Esophagus muscularis mucosa (tissue), 4 donors: ENCODE measurements around the gene DDR1. TPM values are rescaled to one million over a fixed set of nuclear protein-coding genes. Genes with fewer than 3 reads are reported as not detected.
"Not testable (repeated sequence)": the region's sequence is repeated elsewhere in the genome, so short reads cannot be mapped to it uniquely, and the experiment has no call there.

Experiments used
- DNase-seq: peaks from one replicate; pipeline ENCODE4 v3.0.0-alpha.2; 2017; ENCODE audit errors: extremely low spot score
- H3K27ac ChIP-seq, 4 donors: fragments of 200-600 bp; sonication (generic); replicated peaks in 1 of 4; 1 replicate in 3 of 4; 2 replicates in 1 of 4; pipeline ENCODE4 v1.5.1; 2016 to 2019; ENCODE audit warnings: mild to moderate bottlenecking in 1 of 4
- H3K27me3 ChIP-seq, 4 donors: fragments of 200-600 bp; sonication (generic); one replicate each; pipeline versions ENCODE4 v1.5.1 to v1.6.0; 2016 to 2019
- H3K36me3 ChIP-seq, 4 donors: fragments of 200-600 bp; sonication (generic); one replicate each; pipeline ENCODE4 v1.5.1; 2016 to 2019
- H3K4me1 ChIP-seq, 4 donors: fragments of 200-600 bp; sonication (generic); one replicate each; pipeline ENCODE4 v1.5.1; 2016 to 2019
- H3K4me3 ChIP-seq, 4 donors: fragments of 200-600 bp; sonication (generic); 1 replicate in 2 of 4; 2 replicates in 2 of 4; pipeline ENCODE4 v1.5.1; 2016 to 2019; ENCODE audit warnings: mild to moderate bottlenecking in 4 of 4, moderate library complexity in 1 of 4
- H3K9me3 ChIP-seq, 4 donors: fragments of 200-600 bp; sonication (generic); 1 replicate in 3 of 4; 2 replicates in 1 of 4; pipeline ENCODE4 v1.5.1; 2016 to 2019
- EP300 ChIP-seq: sonication (generic); formaldehyde crosslinking; IDR thresholded peaks from one replicate; pipeline ENCODE4 v1.6.1; 2017; ENCODE audit warnings: antibody characterized with exemption
- POLR2A ChIP-seq: fragments of 450-650 bp; IDR thresholded peaks from one replicate; pipeline ENCODE4 v1.6.1; 2017; ENCODE audit warnings: antibody characterized with exemption, moderate library complexity, mild to moderate bottlenecking, low read depth
- POLR2AphosphoS5 ChIP-seq, 2 donors: sonication (generic); formaldehyde crosslinking; IDR thresholded peaks; one replicate each; pipeline ENCODE4 v1.6.1; 2017; ENCODE audit warnings: antibody characterized with exemption in 2 of 2
- WGBS: methylation state at CpG from one replicate; pipeline ENCODE4 v1.1.5; 2018; 5-methylcytosine and 5-hydroxymethylcytosine counted together
- intact Hi-C: fragments of 100-400 bp; cut with DNase I; formaldehyde crosslinking; loops from one replicate; pipeline ENCODE4 v1.15.1; 2023
- total RNA-seq, 4 donors: library from RNA; depleted of rRNA; stranded (reverse); fragments of >200 nt; gene quantifications; one replicate each; pipeline versions ENCODE4 v1.1.0 to v1.2.1, GENCODE V29; 2016
- TF ChIP-seq, protein P1 (sequence below), 3 experiments: fragments of 200-600 bp in 2 of 3; fragments of 450-650 bp in 1 of 3; sonication (generic) in 2 of 3; IDR thresholded peaks; one replicate each; pipeline ENCODE4 v1.5.1; 2017 to 2019; ENCODE audit warnings: antibody characterized with exemption in 3 of 3, mild to moderate bottlenecking in 2 of 3, moderate library complexity in 1 of 3

DDR1 gene
- total RNA-seq, 4 donors from 2014 or later, result 10.4 to 37.9 (median 23.3) TPM

DNA sequence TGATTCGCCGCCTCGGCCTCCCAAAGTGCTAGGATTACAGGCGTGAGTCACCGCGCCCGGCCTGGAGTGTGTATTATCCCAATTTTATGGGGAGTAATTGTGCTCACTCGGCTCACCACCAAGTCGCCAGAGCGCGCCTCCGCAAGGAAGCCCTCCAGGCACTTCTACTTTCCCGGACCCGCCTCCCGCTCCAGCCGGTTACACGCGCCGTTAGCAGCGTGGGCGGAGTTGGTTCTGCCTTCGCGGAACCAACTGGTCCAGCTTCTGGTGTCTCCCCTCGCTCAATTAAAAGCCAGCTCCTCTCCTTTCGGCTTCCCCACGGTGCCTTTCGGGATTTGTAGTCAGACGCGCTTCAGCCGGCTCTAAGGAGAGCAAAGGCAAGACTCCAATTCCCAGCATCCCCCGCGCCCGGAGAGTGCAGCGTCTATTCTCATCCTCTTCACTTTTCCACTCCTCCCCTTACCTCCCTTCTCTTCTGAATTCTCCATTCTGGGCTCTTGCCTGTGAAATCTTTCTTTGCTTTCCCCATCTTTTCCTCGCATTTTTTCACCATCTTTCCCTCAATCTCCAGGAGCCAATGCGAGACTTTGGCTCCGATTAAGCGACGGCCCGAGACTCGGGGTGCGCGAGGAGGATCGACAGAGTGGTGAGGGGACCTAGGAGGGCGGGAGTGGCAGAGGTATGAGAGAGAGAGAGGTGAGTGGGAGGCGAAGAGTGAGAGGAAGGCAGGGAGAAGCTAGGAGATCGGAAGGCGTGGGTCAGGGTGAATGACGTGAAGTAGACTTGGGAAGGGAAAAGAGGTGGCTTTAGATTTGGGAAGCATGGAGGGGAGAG lies 23.7 kb downstream of the DDR1 start, which contains the start of gene GTF2H4:
Gene GTF2H4 (plus strand): TSS at position 450 of the 834 bp plus-strand sequence.
- Histone ChIP-seq H3K27me3 (no peaks in the 10 kb centered on the region), H3K36me3 (peaks cover 9 to 36% (median 32%) of the 10 kb centered on the region in 4 donors), H3K4me3 (peak within 1 kb of the TSS; percentile 65 to 82 (median 76)), H3K27ac (peak within 1 kb of the TSS; percentile 60 to 70 (median 64)), H3K9me3 (no peaks in the 10 kb centered on the region), H3K4me1 (peaks cover 7 to 19% (median 16%) of the 10 kb centered on the region in 4 donors)
- intact Hi-C loops, result no loop called here
- WGBS, result under 1% methylated on average over 43 of the region's 49 CpGs
- TF ChIP-seq EP300 (peak; percentile 3), POLR2AphosphoS5 (IDR thresholded peaks at IDR 0.05) (peak in 1 of 2 donors; percentile 84), POLR2A (no peak)
- TF ChIP-seq, protein P1, sequence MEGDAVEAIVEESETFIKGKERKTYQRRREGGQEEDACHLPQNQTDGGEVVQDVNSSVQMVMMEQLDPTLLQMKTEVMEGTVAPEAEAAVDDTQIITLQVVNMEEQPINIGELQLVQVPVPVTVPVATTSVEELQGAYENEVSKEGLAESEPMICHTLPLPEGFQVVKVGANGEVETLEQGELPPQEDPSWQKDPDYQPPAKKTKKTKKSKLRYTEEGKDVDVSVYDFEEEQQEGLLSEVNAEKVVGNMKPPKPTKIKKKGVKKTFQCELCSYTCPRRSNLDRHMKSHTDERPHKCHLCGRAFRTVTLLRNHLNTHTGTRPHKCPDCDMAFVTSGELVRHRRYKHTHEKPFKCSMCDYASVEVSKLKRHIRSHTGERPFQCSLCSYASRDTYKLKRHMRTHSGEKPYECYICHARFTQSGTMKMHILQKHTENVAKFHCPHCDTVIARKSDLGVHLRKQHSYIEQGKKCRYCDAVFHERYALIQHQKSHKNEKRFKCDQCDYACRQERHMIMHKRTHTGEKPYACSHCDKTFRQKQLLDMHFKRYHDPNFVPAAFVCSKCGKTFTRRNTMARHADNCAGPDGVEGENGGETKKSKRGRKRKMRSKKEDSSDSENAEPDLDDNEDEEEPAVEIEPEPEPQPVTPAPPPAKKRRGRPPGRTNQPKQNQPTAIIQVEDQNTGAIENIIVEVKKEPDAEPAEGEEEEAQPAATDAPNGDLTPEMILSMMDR (IDR thresholded peaks at IDR 0.05), result peak in 1 of 3 experiments; percentile 46
- DNase-seq, result peak; percentile 99

DNA sequence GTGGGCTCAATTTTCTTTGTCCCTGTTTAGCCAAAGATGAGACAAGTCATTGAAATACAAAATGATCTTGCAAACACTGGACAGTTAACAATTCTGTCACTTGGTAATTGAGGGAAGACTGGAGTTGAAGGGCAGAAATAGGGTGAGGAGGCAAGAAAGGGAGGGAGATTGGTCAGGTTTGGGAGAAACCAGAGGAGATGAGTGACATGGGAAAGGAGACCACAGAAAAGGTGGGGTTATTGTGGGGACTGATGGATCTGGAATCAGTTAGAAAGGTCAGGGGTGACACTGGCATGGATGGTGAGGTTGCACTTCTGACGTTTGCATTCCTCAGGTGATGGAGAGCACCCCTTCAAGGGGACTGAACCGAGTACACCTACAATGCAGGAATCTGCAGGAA lies 24.4 kb downstream of the DDR1 start:
- WGBS, result 21% methylated on average over 2 of the region's 2 CpGs
- TF ChIP-seq POLR2A (no peak), EP300 (no peak), POLR2AphosphoS5 (IDR thresholded peaks at IDR 0.05) (no peak)
- TF ChIP-seq, protein P1 (IDR thresholded peaks at IDR 0.05), result no peak
- H3K4me1 ChIP-seq, result peaks cover 12 to 27% (median 23%) of the 10 kb centered on the region in 4 donors
- peak overlapping the region; percentile 65 to 82 (median 76) for H3K4me3 ChIP-seq
- no peak for DNase-seq
- intact Hi-C loops, result no loop called here
- H3K27ac ChIP-seq, result peak overlapping the region in 2 of 4 donors; percentile 62 to 67
- no peaks in the 10 kb centered on the region for H3K27me3 ChIP-seq
- no peaks in the 10 kb centered on the region for H3K9me3 ChIP-seq
- peaks cover 9 to 36% (median 34%) of the 10 kb centered on the region in 4 donors for H3K36me3 ChIP-seq

DNA sequence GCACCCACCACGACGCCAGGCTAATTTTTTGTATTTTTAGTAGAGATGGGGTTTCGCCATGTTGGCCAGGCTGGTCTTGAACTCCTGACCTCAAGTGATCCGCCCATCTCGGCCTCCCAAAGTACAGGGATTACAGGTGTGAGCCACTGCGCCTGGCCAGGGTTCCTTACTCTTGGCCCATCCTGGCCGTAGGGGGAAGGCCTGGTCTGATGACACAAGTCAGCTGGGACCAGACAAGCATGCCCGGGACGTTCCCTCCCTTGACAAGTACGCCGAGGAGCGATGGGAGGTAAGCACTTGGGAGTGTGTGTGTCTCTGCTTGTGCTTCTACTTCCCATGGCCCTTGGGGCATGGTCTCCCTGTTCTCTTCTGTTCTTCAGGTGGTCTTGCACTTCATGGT lies 26.2 kb downstream of the DDR1 start:
- intact Hi-C loops, result loop anchor here (5.0 kb wide), 1 partner anchor 177 kb away; no protein-coding TSS in a partner anchor
- not testable (repeated sequence) for H3K27me3 ChIP-seq, H3K4me3 ChIP-seq, DNase-seq, H3K27ac ChIP-seq, H3K9me3 ChIP-seq
- peaks cover 9 to 36% (median 34%) of the 10 kb centered on the region in 4 donors for H3K36me3 ChIP-seq
- peaks cover 23 to 41% (median 36%) of the 10 kb centered on the region in 4 donors for H3K4me1 ChIP-seq
- 89% methylated on average over 12 of the region's 12 CpGs for WGBS

DNA sequence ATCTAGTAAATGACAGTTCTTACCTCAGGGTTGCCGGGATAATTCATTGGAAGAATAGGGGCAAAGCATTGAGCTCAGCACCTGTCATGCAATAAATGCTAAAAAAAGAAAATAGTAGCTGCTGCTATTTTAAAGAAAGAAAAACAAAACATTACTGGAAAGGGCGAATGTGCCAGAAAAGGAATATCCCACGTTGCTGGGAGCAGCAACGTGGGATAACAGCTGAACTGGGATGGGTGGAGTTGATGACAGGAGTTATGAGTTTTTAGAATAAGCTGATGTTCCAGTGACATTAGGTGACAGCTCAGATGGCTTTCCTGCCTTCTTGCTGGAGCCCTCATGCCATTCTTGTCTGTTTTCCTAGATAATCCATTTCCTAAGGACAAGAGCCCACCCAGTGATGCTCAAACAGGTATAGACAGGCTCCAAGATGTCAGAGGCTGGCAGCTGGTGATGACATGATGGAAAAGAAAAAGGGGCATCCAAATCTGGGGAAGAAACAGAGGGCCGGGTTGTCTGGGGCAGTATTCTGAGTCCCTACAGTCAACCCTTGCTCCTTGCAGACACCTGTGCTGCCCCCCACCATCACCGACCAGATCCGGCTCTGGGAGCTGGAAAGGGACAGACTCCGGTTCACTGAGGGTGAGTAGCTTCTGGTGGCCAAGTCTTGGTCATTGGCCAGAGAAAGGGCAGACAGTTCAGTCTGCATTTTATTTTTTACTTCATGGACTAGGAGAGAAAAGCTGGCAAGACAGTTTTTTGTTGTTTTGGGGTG lies 28.6 kb downstream of the DDR1 start:
- Histone ChIP-seq H3K4me1 (peaks cover 26 to 42% (median 38%) of the 10 kb centered on the region in 4 donors), H3K9me3 (no peaks in the 10 kb centered on the region), H3K4me3 (peak overlapping the region in 1 of 4 donors; percentile 68), H3K27ac (peak overlapping the region; percentile 85 to 97 (median 90)), H3K27me3 (no peaks in the 10 kb centered on the region), H3K36me3 (peaks cover 9 to 52% (median 43%) of the 10 kb centered on the region in 4 donors)
- intact Hi-C loops, result loop anchor here (5.0 kb wide), 1 partner anchor 174 kb away; no protein-coding TSS in a partner anchor
- no peak for DNase-seq
- TF ChIP-seq, protein P1 (IDR thresholded peaks at IDR 0.05), result no peak
- TF ChIP-seq EP300 (no peak), POLR2AphosphoS5 (IDR thresholded peaks at IDR 0.05) (no peak), POLR2A (no peak)
- 79% methylated on average over 8 of the region's 8 CpGs for WGBS

DNA sequence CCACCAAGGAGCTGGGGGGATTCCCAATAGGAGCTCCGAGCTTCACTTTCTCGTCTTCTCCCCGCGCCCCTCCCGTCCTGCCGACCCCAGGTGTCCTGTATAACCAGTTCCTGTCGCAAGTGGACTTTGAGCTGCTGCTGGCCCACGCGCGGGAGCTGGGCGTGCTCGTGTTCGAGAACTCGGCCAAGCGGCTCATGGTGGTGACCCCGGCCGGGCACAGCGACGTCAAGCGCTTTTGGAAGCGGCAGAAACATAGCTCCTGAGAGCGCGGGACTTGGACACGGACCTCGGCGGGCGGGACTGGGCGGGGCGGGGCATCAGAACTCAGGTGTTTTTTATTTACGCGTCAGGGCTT lies 29.4 kb downstream of the DDR1 start:
- H3K4me1 ChIP-seq, result peaks cover 23 to 39% (median 34%) of the 10 kb centered on the region in 4 donors
- intact Hi-C loops, result loop anchor here (5.0 kb wide), 1 partner anchor 174 kb away; no protein-coding TSS in a partner anchor
- TF ChIP-seq POLR2AphosphoS5 (IDR thresholded peaks at IDR 0.05), result no peak
- no peak for TF ChIP-seq EP300
- no peak for TF ChIP-seq POLR2A
- TF ChIP-seq, protein P1 (IDR thresholded peaks at IDR 0.05), result no peak
- no peaks in the 10 kb centered on the region for H3K9me3 ChIP-seq
- peaks cover 9 to 60% (median 51%) of the 10 kb centered on the region in 4 donors for H3K36me3 ChIP-seq
- 1% methylated on average over 26 of the region's 31 CpGs for WGBS
- H3K4me3 ChIP-seq, result peak overlapping the region; percentile 60 to 70 (median 66)
- DNase-seq, result no peak
- no peaks in the 10 kb centered on the region for H3K27me3 ChIP-seq
- peak overlapping the region; percentile 85 to 97 (median 90) for H3K27ac ChIP-seq
